ENCODE results near the gene ARID1B.

The ARID1B gene

GRCh38 chr6:156803353-156803752 is 26.2 kb downstream of the ARID1B start:
- Histone ChIP-seq H3K4me1 (ENCODE audit: control insufficient read depth, insufficient read depth, low read length) (peaks cover 4% of the 10 kb centered on the region), H3K36me3 (ENCODE audit: control insufficient read depth, insufficient read depth, low read length) (no peaks in the 10 kb centered on the region), H3K4me3 (ENCODE audit: low read length) (no peak overlapping the region), H3K9ac (ENCODE audit: low read length) (no peak overlapping the region), H3K9me3 (ENCODE audit: control insufficient read depth, low read length) (no peaks in the 10 kb centered on the region), H3K27me3 (ENCODE audit: control insufficient read depth, insufficient read depth, low read length) (no peaks in the 10 kb centered on the region)

- Histone ChIP-seq H3K27me3 (ENCODE audit: control insufficient read depth, insufficient read depth, low read length) (no peaks in the 10 kb centered on the region), H3K36me3 (ENCODE audit: control insufficient read depth, insufficient read depth, low read length) (no peaks in the 10 kb centered on the region), H3K4me3 (ENCODE audit: low read length) (no peak overlapping the region), H3K9ac (ENCODE audit: low read length) (no peak overlapping the region), H3K4me1 (ENCODE audit: control insufficient read depth, insufficient read depth, low read length) (peaks cover 5% of the 10 kb centered on the region), H3K9me3 (ENCODE audit: control insufficient read depth, low read length) (no peaks in the 10 kb centered on the region)
These were observed 27.2 kb downstream of the ARID1B start for GRCh38 chr6:156804402-156804801.

GRCh38 chr6:156806155-156806554 is 29.0 kb downstream of the ARID1B start:
- Histone ChIP-seq H3K4me1 (ENCODE audit: control insufficient read depth, insufficient read depth, low read length) (peaks cover 5% of the 10 kb centered on the region), H3K27me3 (ENCODE audit: control insufficient read depth, insufficient read depth, low read length) (no peaks in the 10 kb centered on the region), H3K9me3 (ENCODE audit: control insufficient read depth, low read length) (no peaks in the 10 kb centered on the region), H3K4me3 (ENCODE audit: low read length) (no peak overlapping the region), H3K9ac (ENCODE audit: low read length) (no peak overlapping the region), H3K36me3 (ENCODE audit: control insufficient read depth, insufficient read depth, low read length) (no peaks in the 10 kb centered on the region)

- Histone ChIP-seq H3K9ac (ENCODE audit: low read length) (no peak overlapping the region), H3K4me1 (ENCODE audit: control insufficient read depth, insufficient read depth, low read length) (peaks cover 5% of the 10 kb centered on the region), H3K27me3 (ENCODE audit: control insufficient read depth, insufficient read depth, low read length) (no peaks in the 10 kb centered on the region), H3K9me3 (ENCODE audit: control insufficient read depth, low read length) (no peaks in the 10 kb centered on the region), H3K4me3 (ENCODE audit: low read length) (no peak overlapping the region), H3K36me3 (ENCODE audit: control insufficient read depth, insufficient read depth, low read length) (no peaks in the 10 kb centered on the region)
These were observed 29.9 kb downstream of the ARID1B start for GRCh38 chr6:156807028-156807427.

- Histone ChIP-seq H3K27me3 (ENCODE audit: control insufficient read depth, insufficient read depth, low read length) (no peaks in the 10 kb centered on the region), H3K9ac (ENCODE audit: low read length) (no peak overlapping the region), H3K4me1 (ENCODE audit: control insufficient read depth, insufficient read depth, low read length) (peaks cover 9% of the 10 kb centered on the region), H3K36me3 (ENCODE audit: control insufficient read depth, insufficient read depth, low read length) (no peaks in the 10 kb centered on the region), H3K9me3 (ENCODE audit: control insufficient read depth, low read length) (no peaks in the 10 kb centered on the region), H3K4me3 (ENCODE audit: low read length) (no peak overlapping the region)
These were observed 30.6 kb downstream of the ARID1B start for GRCh38 chr6:156807795-156808194.

GRCh38 chr6:156808287-156808686 is 31.1 kb downstream of the ARID1B start:
- no peaks in the 10 kb centered on the region for H3K9me3 ChIP-seq (ENCODE audit: control insufficient read depth, low read length)
- H3K36me3 ChIP-seq (ENCODE audit: control insufficient read depth, insufficient read depth, low read length), result no peaks in the 10 kb centered on the region
- H3K27me3 ChIP-seq (ENCODE audit: control insufficient read depth, insufficient read depth, low read length), result no peaks in the 10 kb centered on the region
- no peak overlapping the region for H3K9ac ChIP-seq (ENCODE audit: low read length)
- peaks cover 9% of the 10 kb centered on the region for H3K4me1 ChIP-seq (ENCODE audit: control insufficient read depth, insufficient read depth, low read length)
- H3K4me3 ChIP-seq (ENCODE audit: low read length), result no peak overlapping the region

GRCh38 chr6:156809034-156809433 is 31.9 kb downstream of the ARID1B start:
- H3K4me1 ChIP-seq (ENCODE audit: control insufficient read depth, insufficient read depth, low read length), result peaks cover 9% of the 10 kb centered on the region
- no peak overlapping the region for H3K9ac ChIP-seq (ENCODE audit: low read length)
- H3K4me3 ChIP-seq (ENCODE audit: low read length), result no peak overlapping the region
- no peaks in the 10 kb centered on the region for H3K27me3 ChIP-seq (ENCODE audit: control insufficient read depth, insufficient read depth, low read length)
- no peaks in the 10 kb centered on the region for H3K9me3 ChIP-seq (ENCODE audit: control insufficient read depth, low read length)
- H3K36me3 ChIP-seq (ENCODE audit: control insufficient read depth, insufficient read depth, low read length), result no peaks in the 10 kb centered on the region

GRCh38 chr6:156809446-156810178 is 32.4 kb downstream of the ARID1B start:
- Histone ChIP-seq H3K36me3 (ENCODE audit: control insufficient read depth, insufficient read depth, low read length) (no peaks in the 10 kb centered on the region), H3K27me3 (ENCODE audit: control insufficient read depth, insufficient read depth, low read length) (no peaks in the 10 kb centered on the region), H3K9me3 (ENCODE audit: control insufficient read depth, low read length) (no peaks in the 10 kb centered on the region), H3K9ac (ENCODE audit: low read length) (no peak overlapping the region), H3K4me3 (ENCODE audit: low read length) (no peak overlapping the region), H3K4me1 (ENCODE audit: control insufficient read depth, insufficient read depth, low read length) (peaks cover 9% of the 10 kb centered on the region)

- no peaks in the 10 kb centered on the region for H3K27me3 ChIP-seq (ENCODE audit: control insufficient read depth, insufficient read depth, low read length)
- H3K9me3 ChIP-seq (ENCODE audit: control insufficient read depth, low read length), result no peaks in the 10 kb centered on the region
- H3K36me3 ChIP-seq (ENCODE audit: control insufficient read depth, insufficient read depth, low read length), result no peaks in the 10 kb centered on the region
- no peak overlapping the region for H3K9ac ChIP-seq (ENCODE audit: low read length)
- peaks cover 9% of the 10 kb centered on the region for H3K4me1 ChIP-seq (ENCODE audit: control insufficient read depth, insufficient read depth, low read length)
- H3K4me3 ChIP-seq (ENCODE audit: low read length), result no peak overlapping the region
These were observed 36.9 kb downstream of the ARID1B start for GRCh38 chr6:156814036-156814581.

GRCh38 chr6:156816505-156816904 is 39.3 kb downstream of the ARID1B start:
- Histone ChIP-seq H3K9ac (ENCODE audit: low read length) (no peak overlapping the region), H3K36me3 (ENCODE audit: control insufficient read depth, insufficient read depth, low read length) (no peaks in the 10 kb centered on the region), H3K9me3 (ENCODE audit: control insufficient read depth, low read length) (no peaks in the 10 kb centered on the region), H3K27me3 (ENCODE audit: control insufficient read depth, insufficient read depth, low read length) (no peaks in the 10 kb centered on the region), H3K4me1 (ENCODE audit: control insufficient read depth, insufficient read depth, low read length) (peaks cover 9% of the 10 kb centered on the region), H3K4me3 (ENCODE audit: low read length) (no peak overlapping the region)

- Histone ChIP-seq H3K27me3 (ENCODE audit: control insufficient read depth, insufficient read depth, low read length) (no peaks in the 10 kb centered on the region), H3K4me3 (ENCODE audit: low read length) (no peak overlapping the region), H3K4me1 (ENCODE audit: control insufficient read depth, insufficient read depth, low read length) (peaks cover 12% of the 10 kb centered on the region), H3K9ac (ENCODE audit: low read length) (no peak overlapping the region), H3K9me3 (ENCODE audit: control insufficient read depth, low read length) (no peaks in the 10 kb centered on the region), H3K36me3 (ENCODE audit: control insufficient read depth, insufficient read depth, low read length) (no peaks in the 10 kb centered on the region)
These were observed 43.1 kb downstream of the ARID1B start for GRCh38 chr6:156820089-156820798.

GRCh38 chr6:156821707-156822106 is 44.5 kb downstream of the ARID1B start:
- Histone ChIP-seq H3K36me3 (ENCODE audit: control insufficient read depth, insufficient read depth, low read length) (no peaks in the 10 kb centered on the region), H3K4me1 (ENCODE audit: control insufficient read depth, insufficient read depth, low read length) (peaks cover 11% of the 10 kb centered on the region), H3K4me3 (ENCODE audit: low read length) (no peak overlapping the region), H3K27me3 (ENCODE audit: control insufficient read depth, insufficient read depth, low read length) (no peaks in the 10 kb centered on the region), H3K9me3 (ENCODE audit: control insufficient read depth, low read length) (no peaks in the 10 kb centered on the region), H3K9ac (ENCODE audit: low read length) (no peak overlapping the region)

Measured in mucosa of stomach (tissue), 1 donor.